ENCODE results near the gene PPP1R12A.

DNA sequence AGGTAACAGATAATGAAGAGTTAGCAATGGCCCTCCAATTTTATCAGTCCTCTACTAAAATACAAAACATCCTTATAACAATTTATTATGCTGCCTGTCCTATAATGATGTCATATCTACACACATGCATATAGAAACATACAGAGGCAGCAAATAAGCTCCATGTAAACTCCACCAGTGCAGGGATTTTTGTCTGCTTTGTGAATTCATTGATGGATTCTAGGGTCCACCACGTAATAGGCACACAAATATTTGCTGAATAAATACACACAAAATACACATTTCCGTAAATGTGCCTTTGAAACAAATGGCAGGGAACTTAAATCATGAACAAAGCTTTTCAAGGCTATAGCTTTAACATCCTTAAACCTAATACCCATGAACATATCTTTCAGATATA, 34.7 kb downstream of the PPP1R12A start:
- TF ChIP-seq POLR2A (IDR thresholded peaks at IDR 0.05) = no peak
- TF ChIP-seq, protein P1, sequence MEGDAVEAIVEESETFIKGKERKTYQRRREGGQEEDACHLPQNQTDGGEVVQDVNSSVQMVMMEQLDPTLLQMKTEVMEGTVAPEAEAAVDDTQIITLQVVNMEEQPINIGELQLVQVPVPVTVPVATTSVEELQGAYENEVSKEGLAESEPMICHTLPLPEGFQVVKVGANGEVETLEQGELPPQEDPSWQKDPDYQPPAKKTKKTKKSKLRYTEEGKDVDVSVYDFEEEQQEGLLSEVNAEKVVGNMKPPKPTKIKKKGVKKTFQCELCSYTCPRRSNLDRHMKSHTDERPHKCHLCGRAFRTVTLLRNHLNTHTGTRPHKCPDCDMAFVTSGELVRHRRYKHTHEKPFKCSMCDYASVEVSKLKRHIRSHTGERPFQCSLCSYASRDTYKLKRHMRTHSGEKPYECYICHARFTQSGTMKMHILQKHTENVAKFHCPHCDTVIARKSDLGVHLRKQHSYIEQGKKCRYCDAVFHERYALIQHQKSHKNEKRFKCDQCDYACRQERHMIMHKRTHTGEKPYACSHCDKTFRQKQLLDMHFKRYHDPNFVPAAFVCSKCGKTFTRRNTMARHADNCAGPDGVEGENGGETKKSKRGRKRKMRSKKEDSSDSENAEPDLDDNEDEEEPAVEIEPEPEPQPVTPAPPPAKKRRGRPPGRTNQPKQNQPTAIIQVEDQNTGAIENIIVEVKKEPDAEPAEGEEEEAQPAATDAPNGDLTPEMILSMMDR (IDR thresholded peaks at IDR 0.05) = no peak

Measured in Peyer's patch (tissue), 4 donors.